Activated CD8-positive, alpha-beta T cell treated with anti-CD3 and anti-CD28 coated beads, Interleukin-2, amount 10 ng/mL, durations not matched to agents 7 days and 5 days (primary cell): ENCODE results near the gene FDXR. TPM values are rescaled to one million over a fixed set of nuclear protein-coding genes. Genes with fewer than 3 reads are reported as not detected.
A peak's percentile ranks its signal among the peaks of the same experiment; 100 is the strongest.

Experiments used
- ATAC-seq: fragments of 150-1000 bp; cut with Tn5 transposase; one replicate; pipeline ENCODE4 v1.10.0; 2021; ENCODE audit warnings: moderate library complexity
- CTCF ChIA-PET: fragments of 350-600 bp; sonication (Branson Sonifier 250); formaldehyde crosslinking; loops from one replicate; lab custom pipeline; 2021; ENCODE audit warnings: antibody characterized with exemption; lab: Charles Lee
- POLR2A ChIA-PET: fragments of 350-600 bp; sonication (Branson Sonifier 250); formaldehyde crosslinking; loops from one replicate; lab custom pipeline; 2021; ENCODE audit warnings: antibody characterized with exemption; lab: Charles Lee
- DNase-seq: peaks from one replicate; pipeline ENCODE4 v3.0.0-alpha.2; 2020
- H3K27ac Mint-ChIP-seq: one replicate; pipeline ENCODE4 v1.8.0; 2021; ENCODE audit warnings: mild to moderate bottlenecking, mixed read lengths
- H3K27me3 Mint-ChIP-seq: one replicate; pipeline ENCODE4 v1.8.0; 2021; ENCODE audit warnings: low read depth, mixed read lengths
- H3K36me3 Mint-ChIP-seq: one replicate; pipeline ENCODE4 v1.8.0; 2021; ENCODE audit warnings: low read depth, mixed read lengths
- H3K4me1 Mint-ChIP-seq: one replicate; pipeline ENCODE4 v1.8.0; 2021; ENCODE audit warnings: low read depth, mixed read lengths
- H3K4me3 Mint-ChIP-seq: one replicate; pipeline ENCODE4 v1.8.0; 2021; ENCODE audit warnings: mild to moderate bottlenecking, mixed read lengths
- H3K9me3 Mint-ChIP-seq: one replicate; pipeline ENCODE4 v1.8.0; 2022; ENCODE audit warnings: mixed read lengths; ENCODE audit not compliant: insufficient read depth
- total RNA-seq, 2 experiments: library from RNA; stranded (reverse); gene quantifications; one replicate each; pipeline ENCODE4 v1.2.3, GENCODE V29; 2021

Gene FDXR, protein sequence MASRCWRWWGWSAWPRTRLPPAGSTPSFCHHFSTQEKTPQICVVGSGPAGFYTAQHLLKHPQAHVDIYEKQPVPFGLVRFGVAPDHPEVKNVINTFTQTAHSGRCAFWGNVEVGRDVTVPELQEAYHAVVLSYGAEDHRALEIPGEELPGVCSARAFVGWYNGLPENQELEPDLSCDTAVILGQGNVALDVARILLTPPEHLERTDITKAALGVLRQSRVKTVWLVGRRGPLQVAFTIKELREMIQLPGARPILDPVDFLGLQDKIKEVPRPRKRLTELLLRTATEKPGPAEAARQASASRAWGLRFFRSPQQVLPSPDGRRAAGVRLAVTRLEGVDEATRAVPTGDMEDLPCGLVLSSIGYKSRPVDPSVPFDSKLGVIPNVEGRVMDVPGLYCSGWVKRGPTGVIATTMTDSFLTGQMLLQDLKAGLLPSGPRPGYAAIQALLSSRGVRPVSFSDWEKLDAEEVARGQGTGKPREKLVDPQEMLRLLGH
- total RNA-seq: 10 to 100 TPM; 29.5 to 35.5 TPM

DNA sequence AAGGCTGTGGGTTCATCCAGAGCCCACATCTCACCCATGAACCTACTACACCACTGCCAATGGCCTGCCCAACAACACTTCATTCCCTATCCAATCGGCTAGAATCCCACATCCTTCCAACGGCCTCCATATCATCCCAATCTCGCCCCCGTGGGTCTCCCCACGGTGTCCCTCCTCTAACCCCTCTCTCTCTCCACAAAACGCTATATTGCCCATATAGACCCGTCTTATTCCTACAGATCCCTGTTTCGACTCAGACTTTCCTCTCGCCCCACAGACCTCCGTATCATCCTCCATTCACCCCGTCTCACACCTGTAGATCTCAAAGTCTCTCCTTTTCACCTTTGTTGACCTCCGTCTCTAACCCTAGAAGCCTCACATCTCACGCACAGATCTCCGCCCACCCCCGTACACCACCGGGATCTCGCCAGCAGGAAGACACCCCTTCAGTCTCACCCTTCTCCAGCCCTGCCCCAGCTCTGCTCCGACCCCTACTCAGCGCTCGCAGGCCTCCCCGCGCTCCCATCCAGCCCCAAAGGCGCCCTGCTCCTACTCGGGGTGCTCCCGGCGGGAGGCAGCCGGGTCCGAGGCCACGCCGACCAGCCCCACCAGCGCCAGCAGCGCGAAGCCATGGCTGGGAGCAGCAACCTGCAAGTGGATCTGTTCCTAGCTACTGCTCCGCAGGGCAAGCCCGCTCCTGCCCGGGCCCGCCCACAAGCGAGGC, at the start of gene FDXR:
Gene FDXR, minus strand, starts transcription at position 682 of the 724 bp plus-strand sequence. Its CDS starts 50 bp downstream, at position 632.
- Mint-ChIP-seq H3K27ac (peak within 1 kb of the TSS; percentile 83), H3K36me3 (peaks cover 4% of the 10 kb centered on the region), H3K27me3 (no peaks in the 10 kb centered on the region), H3K4me3 (peak within 1 kb of the TSS; percentile 82), H3K4me1 (peaks cover 33% of the 10 kb centered on the region), H3K9me3 (no peaks in the 10 kb centered on the region)
- ChIA-PET POLR2A (interaction anchor here (0.6 to 2.5 kb wide), 16 partner anchors 8 to 417 kb away, joined by 3 to 9 read pairs (median 4); partner anchors contain the start of genes GGA3, MRPS7, RAB37 and SLC25A19), CTCF (interaction anchor here (0.6 to 18.9 kb wide), 11 partner anchors 9 to 215 kb away, joined by 3 to 294 read pairs (median 6); partner anchors contain the start of genes GRIN2C and RAB37)
- peak; percentile 20 for ATAC-seq
- no peak for DNase-seq

DNA sequence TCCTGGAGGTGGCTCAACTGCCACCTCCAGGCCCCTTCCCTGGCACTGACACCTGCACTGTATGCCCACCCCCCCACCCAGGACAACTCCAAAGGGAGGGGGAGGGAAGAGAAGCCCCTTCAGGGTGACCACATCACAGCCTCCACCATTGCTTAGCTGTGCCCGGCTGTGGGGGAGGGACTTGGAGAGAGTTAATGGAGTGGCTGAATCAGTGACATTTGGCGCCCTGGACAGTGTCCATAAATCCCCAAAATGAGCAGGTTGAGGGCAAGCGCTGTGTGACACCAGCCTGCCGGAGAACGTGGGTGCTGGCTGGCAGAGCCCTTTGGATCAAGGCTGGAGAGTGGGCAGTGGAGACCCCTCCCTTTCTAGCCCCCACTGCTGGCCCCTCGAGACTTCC, 49.4 kb upstream of the FDXR start:
- Mint-ChIP-seq H3K4me3 (no peak overlapping the region), H3K27me3 (peaks cover 39% of the 10 kb centered on the region), H3K9me3 (no peaks in the 10 kb centered on the region), H3K27ac (no peak overlapping the region), H3K36me3 (no peaks in the 10 kb centered on the region), H3K4me1 (peaks cover 5% of the 10 kb centered on the region)
- CTCF ChIA-PET: interaction anchor here (1.3 to 4.2 kb wide), 3 partner anchors 15 to 39 kb away, joined by 4 to 43 read pairs (median 6); no protein-coding TSS in a partner anchor
- ATAC-seq (no peak), DNase-seq (no peak)
- POLR2A ChIA-PET: no interaction called here

GRCh38 chr17:74921769-74922168, 49.0 kb upstream of the FDXR start:
- H3K9me3 Mint-ChIP-seq: no peaks in the 10 kb centered on the region
- DNase-seq: no peak
- ChIA-PET POLR2A (no interaction called here), CTCF (interaction anchor here (1.3 to 3.9 kb wide), 2 partner anchors 37 to 40 kb away, joined by 4 to 18 read pairs; no protein-coding TSS in a partner anchor)
- no peak for ATAC-seq
- peaks cover 39% of the 10 kb centered on the region for H3K27me3 Mint-ChIP-seq
- no peak overlapping the region for H3K27ac Mint-ChIP-seq
- H3K4me3 Mint-ChIP-seq: no peak overlapping the region
- H3K4me1 Mint-ChIP-seq: peaks cover 5% of the 10 kb centered on the region
- no peaks in the 10 kb centered on the region for H3K36me3 Mint-ChIP-seq

DNA sequence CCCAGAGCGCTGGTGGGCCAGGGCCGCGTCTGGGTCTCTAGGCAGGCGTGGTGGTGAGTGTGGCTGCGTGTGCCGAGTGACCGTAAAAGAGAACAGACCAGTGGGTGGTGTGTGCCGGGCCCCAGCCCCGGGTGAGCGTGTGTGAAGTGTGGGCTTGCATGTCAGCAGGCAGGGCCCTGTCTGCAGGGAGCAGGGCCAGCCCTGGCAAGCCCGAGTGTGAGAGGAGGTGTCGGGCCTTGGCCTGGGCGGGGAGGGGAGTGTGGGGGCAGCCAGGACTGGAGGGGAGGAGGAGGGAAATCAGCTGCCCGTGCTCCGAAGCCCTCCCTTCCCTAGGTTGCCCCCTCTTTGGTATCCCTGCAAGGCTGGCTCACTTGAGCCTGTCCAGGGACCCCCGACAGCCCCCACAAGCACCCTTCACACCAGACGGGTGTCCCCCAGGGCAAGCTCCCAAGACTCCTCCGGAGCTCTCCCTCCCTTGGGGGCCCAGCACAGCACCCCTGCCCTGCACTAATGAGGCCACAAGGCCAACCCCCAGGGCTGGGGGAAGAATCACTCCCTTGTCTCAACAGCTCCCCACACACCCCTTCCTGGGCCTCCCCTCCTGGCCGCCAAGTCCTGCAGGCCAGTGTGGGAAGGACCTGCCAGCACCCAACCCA, 48.4 kb upstream of the FDXR start:
- POLR2A ChIA-PET: no interaction called here
- Mint-ChIP-seq H3K36me3 (no peaks in the 10 kb centered on the region), H3K27ac (no peak overlapping the region), H3K4me3 (no peak overlapping the region), H3K4me1 (peaks cover 5% of the 10 kb centered on the region), H3K9me3 (no peaks in the 10 kb centered on the region), H3K27me3 (peaks cover 38% of the 10 kb centered on the region)
- no peak for DNase-seq
- ATAC-seq: no peak
- CTCF ChIA-PET: interaction anchor here (2.5 to 3.9 kb wide), 2 partner anchors 37 to 40 kb away, joined by 11 to 18 read pairs; no protein-coding TSS in a partner anchor

GRCh38 chr17:74920642-74921025, 47.8 kb upstream of the FDXR start:
- ChIA-PET POLR2A (no interaction called here), CTCF (interaction anchor here (2.5 to 3.9 kb wide), 2 partner anchors 38 to 40 kb away, joined by 11 to 18 read pairs; no protein-coding TSS in a partner anchor)
- H3K9me3 Mint-ChIP-seq: no peaks in the 10 kb centered on the region
- no peak overlapping the region for H3K4me3 Mint-ChIP-seq
- ATAC-seq: no peak
- H3K27ac Mint-ChIP-seq: no peak overlapping the region
- H3K27me3 Mint-ChIP-seq: peaks cover 32% of the 10 kb centered on the region
- H3K4me1 Mint-ChIP-seq: peaks cover 5% of the 10 kb centered on the region
- no peak for DNase-seq
- H3K36me3 Mint-ChIP-seq: no peaks in the 10 kb centered on the region

DNA sequence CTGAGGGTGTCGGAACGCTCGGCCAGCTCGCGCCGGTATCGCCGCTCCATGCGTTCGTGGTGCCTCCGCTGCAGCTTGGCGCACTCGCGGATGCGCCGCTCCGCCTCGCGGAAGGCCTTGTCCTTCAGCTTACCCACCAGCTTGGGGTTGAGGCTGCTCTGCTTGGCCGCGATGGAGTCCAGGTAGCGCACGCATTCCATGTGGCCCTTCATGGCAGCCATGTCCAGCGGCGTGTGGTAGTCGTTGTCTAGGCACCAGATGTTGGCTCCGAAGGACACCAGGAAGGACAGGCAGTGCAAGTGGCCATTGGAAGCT, 47.5 kb upstream of the FDXR start:
- Mint-ChIP-seq H3K4me1 (peaks cover 5% of the 10 kb centered on the region), H3K27me3 (peaks cover 29% of the 10 kb centered on the region), H3K4me3 (no peak overlapping the region), H3K36me3 (no peaks in the 10 kb centered on the region), H3K9me3 (no peaks in the 10 kb centered on the region), H3K27ac (no peak overlapping the region)
- ATAC-seq: no peak
- no peak for DNase-seq
- ChIA-PET CTCF (interaction anchor here (2.5 to 3.9 kb wide), 2 partner anchors 38 to 41 kb away, joined by 11 to 18 read pairs; no protein-coding TSS in a partner anchor), POLR2A (no interaction called here)

DNA sequence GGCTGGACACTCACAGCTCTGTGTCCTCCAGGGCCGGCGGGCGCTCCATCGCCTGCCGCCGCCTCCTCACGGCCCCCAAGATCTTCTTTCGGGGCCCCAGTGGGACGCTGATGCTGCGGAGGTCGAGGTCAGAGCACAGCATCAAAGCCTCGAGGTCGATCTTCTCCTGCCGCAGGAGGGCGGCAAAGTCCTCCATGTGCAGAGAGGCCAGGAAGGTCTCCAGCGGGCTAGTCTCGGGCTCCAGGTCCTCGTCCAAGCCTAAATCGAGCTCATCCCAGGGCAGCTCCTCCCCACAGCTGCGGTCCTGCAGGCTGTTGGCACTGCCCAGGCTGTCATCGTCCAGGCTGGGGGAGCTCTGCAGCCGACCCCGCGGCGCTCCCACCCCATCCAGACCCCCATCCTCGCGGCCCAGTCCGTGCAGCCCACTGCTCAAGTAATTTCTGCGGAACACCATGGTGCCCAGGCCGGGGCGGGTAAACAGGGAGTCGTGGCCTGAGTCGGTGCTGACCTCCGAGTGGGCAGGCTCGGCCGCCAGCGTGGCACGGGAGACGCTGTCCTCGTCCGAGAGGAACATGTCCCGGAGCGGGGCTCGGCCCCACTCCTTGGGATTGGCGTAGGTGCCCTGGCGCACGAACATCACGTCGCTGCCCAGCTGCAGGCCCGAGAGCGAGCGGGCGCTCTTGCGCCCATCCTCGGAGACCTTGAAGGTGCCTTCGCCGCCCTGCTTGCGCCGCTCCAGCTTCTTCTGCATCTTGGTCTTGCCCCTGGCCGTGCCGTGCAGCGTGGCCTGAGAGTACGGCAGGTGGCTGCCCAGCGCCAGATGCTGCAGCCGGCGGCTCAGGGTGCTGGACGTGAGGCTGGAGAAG, 46.9 kb upstream of the FDXR start:
- Mint-ChIP-seq H3K36me3 (no peaks in the 10 kb centered on the region), H3K4me3 (no peak overlapping the region), H3K27me3 (peaks cover 23% of the 10 kb centered on the region), H3K27ac (no peak overlapping the region), H3K9me3 (no peaks in the 10 kb centered on the region), H3K4me1 (peaks cover 5% of the 10 kb centered on the region)
- DNase-seq (peak; percentile 26), ATAC-seq (no peak)
- ChIA-PET CTCF (interaction anchor here (2.5 to 3.9 kb wide), 2 partner anchors 39 to 41 kb away, joined by 11 to 18 read pairs; no protein-coding TSS in a partner anchor), POLR2A (no interaction called here)

- H3K36me3 Mint-ChIP-seq: no peaks in the 10 kb centered on the region
- POLR2A ChIA-PET: no interaction called here
- H3K4me1 Mint-ChIP-seq: peaks cover 5% of the 10 kb centered on the region
- ATAC-seq (no peak), DNase-seq (no peak)
- CTCF ChIA-PET: interaction anchor here (2.5 to 3.9 kb wide), 2 partner anchors 40 to 42 kb away, joined by 11 to 18 read pairs; no protein-coding TSS in a partner anchor
- no peak overlapping the region for H3K27ac Mint-ChIP-seq
- no peaks in the 10 kb centered on the region for H3K9me3 Mint-ChIP-seq
- H3K4me3 Mint-ChIP-seq: no peak overlapping the region
- peaks cover 20% of the 10 kb centered on the region for H3K27me3 Mint-ChIP-seq
Measured at GRCh38 chr17:74918906-74919305, 46.1 kb upstream of the FDXR start.

- Mint-ChIP-seq H3K9me3 (no peaks in the 10 kb centered on the region), H3K36me3 (no peaks in the 10 kb centered on the region), H3K27me3 (peaks cover 11% of the 10 kb centered on the region), H3K4me3 (no peak overlapping the region), H3K27ac (no peak overlapping the region), H3K4me1 (peaks cover under 1% of the 10 kb centered on the region)
- ChIA-PET CTCF (no interaction called here), POLR2A (no interaction called here)
- ATAC-seq (no peak), DNase-seq (no peak)
Measured at GRCh38 chr17:74917430-74917829, 44.6 kb upstream of the FDXR start.

- DNase-seq: no peak
Measured at GRCh38 chr17:74916851-74917199, 44.0 kb upstream of the FDXR start.

More at GRCh38 chr17:74916851-74917199, 44.0 kb upstream of the FDXR start:
- no peaks in the 10 kb centered on the region for H3K9me3 Mint-ChIP-seq
- no peak for ATAC-seq
- H3K4me3 Mint-ChIP-seq: no peak overlapping the region
- H3K27ac Mint-ChIP-seq: no peak overlapping the region
- no peaks in the 10 kb centered on the region for H3K4me1 Mint-ChIP-seq
- H3K36me3 Mint-ChIP-seq: no peaks in the 10 kb centered on the region
- ChIA-PET CTCF (no interaction called here), POLR2A (no interaction called here)
- peaks cover 6% of the 10 kb centered on the region for H3K27me3 Mint-ChIP-seq
